GM12892 (cell line): ENCODE measurements around the gene PSEN1.

Experiments
- POLR2A ChIP-seq: IDR thresholded peaks from 2 replicates; pipeline ENCODE4 v1.6.1; 2011; ENCODE audit warnings: low read depth, low read length, control low read depth
- POLR2AphosphoS5 ChIP-seq: IDR thresholded peaks from 2 replicates; pipeline ENCODE4 v1.6.1; 2011; ENCODE audit warnings: low read depth, low read length, control low read depth

DNA sequence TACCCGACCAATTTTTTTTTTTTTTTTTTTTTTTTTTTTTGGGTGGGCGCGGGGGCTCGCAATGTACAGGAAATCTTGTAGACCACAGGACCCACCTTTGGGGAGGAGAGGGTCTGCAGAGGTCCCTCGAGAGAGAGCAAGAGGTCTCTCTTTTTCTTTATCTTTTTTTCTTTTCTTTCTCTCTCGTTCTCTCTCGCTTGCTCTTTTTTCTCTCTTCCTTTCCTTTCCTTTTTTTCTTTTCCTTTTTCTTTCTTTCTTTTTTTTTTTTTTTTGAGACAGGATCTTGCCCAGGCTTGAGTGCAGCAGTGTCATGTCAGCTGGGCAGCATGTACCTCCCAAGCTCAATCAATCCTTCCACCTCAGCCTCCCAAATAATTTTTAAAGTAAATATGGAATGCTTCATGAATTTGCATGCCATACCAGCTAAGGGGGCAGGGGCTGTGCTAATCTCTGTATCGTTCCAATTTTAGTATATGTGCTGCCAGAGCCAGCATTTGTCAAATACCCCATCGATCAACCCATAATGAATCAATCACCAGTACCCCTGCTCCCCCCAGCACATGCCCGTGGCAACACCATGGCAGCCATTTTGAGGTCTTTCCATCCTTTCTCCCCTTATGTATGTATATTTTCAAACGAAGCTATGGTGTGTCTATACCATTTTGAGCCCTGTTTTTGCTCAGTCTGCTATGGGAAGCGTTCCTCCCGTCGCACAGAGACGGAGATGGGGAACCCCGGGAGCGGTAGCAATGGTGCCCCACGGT is 110.3 kb downstream of the PSEN1 start:
- TF ChIP-seq POLR2A, result no peak
- TF ChIP-seq POLR2AphosphoS5, result no peak
